Astrocyte (in vitro differentiated cells and primary cell): ENCODE results near the gene RARRES1.

Experiments used
- EZH2 ChIP-seq: IDR thresholded peaks from 2 replicates; pipeline ENCODE4 v1.6.1; 2012; ENCODE audit warnings: mild to moderate bottlenecking, low read length, inconsistent platforms; ENCODE audit not compliant: insufficient read depth
- TF ChIP-seq, protein P1 (sequence below): IDR thresholded peaks from 2 replicates; pipeline ENCODE4 v1.5.1; 2011; ENCODE audit warnings: low read depth, mild to moderate bottlenecking, inconsistent platforms, low read length, moderate library complexity; ENCODE audit not compliant: insufficient read depth

DNA sequence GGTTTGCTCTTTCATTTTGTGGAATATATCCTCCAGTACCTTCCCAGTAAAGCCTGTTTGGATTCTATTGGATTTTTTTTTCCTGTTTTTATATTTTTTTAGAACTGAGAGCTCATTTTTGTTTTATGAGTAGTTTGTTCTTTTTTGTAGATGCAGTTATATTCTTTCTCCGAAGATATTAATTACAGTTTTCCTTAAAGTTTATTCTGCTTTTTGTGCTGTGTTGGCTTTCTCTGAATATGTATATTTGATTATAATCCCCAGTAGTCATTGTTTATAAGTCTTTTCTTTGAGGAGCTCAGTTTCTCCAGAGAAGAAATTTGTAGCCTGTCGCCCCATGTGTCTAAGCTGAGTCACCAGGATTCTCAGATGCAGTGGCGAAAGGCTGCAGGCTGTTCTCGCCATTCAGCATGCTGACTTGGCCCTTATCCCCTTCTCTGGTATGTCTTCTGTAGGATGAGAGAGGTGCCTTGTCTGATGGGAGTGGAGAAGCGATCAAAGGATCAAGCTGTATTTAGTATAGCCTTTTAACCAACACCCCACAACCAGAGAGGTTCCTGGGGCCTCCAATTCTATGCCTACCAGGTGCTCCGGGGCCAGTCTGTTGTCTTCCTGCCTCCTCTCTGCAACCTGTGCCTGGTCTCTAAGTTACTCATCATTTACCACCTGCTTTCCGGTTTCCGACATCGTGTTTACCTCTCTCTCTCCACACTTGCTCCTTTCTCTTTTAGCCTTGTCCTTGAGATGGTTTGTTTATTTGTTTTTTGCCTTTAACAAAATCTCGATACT is 37.9 kb upstream of the RARRES1 start:
- TF ChIP-seq, protein P1, sequence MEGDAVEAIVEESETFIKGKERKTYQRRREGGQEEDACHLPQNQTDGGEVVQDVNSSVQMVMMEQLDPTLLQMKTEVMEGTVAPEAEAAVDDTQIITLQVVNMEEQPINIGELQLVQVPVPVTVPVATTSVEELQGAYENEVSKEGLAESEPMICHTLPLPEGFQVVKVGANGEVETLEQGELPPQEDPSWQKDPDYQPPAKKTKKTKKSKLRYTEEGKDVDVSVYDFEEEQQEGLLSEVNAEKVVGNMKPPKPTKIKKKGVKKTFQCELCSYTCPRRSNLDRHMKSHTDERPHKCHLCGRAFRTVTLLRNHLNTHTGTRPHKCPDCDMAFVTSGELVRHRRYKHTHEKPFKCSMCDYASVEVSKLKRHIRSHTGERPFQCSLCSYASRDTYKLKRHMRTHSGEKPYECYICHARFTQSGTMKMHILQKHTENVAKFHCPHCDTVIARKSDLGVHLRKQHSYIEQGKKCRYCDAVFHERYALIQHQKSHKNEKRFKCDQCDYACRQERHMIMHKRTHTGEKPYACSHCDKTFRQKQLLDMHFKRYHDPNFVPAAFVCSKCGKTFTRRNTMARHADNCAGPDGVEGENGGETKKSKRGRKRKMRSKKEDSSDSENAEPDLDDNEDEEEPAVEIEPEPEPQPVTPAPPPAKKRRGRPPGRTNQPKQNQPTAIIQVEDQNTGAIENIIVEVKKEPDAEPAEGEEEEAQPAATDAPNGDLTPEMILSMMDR: no peak
- TF ChIP-seq EZH2: no peak
